Ovary (tissue), 3 donors: Measurements from ENCODE around the gene MBNL1.

Experiments used
- CTCF ChIP-seq, 3 donors: fragments of 450-650 bp in 2 of 3; fragments of 200-600 bp in 1 of 3; IDR thresholded peaks; one replicate each; pipeline versions ENCODE4 v1.5.1 to v1.8.0; 2016 to 2022; ENCODE audit warnings: antibody characterized with exemption in 3 of 3, mild to moderate bottlenecking in 1 of 3
- EP300 ChIP-seq: sonication (generic); formaldehyde crosslinking; IDR thresholded peaks from one replicate; pipeline ENCODE4 v1.6.1; 2017; ENCODE audit warnings: antibody characterized with exemption
- POLR2A ChIP-seq: fragments of 450-650 bp; IDR thresholded peaks from one replicate; pipeline ENCODE4 v1.6.1; 2017; ENCODE audit warnings: antibody characterized with exemption, mild to moderate bottlenecking, moderate library complexity
- donor health status: DM: no; HTN: no; CAD: no.

GRCh38 chr3:152466784-152467183, 198.1 kb downstream of the MBNL1 start:
- TF ChIP-seq POLR2A (no peak), CTCF (IDR thresholded peaks at IDR 0.05) (no peak), EP300 (no peak)
